Glomerular endothelial cell (primary cell): ENCODE results near the gene GRN. TPM values are rescaled to one million over a fixed set of nuclear protein-coding genes. Genes with fewer than 3 reads are reported as not detected.
"Not testable (repeated sequence)": the region's sequence is repeated elsewhere in the genome, so short reads cannot be mapped to it uniquely, and the experiment has no call there.

ENCODE experiments used
- DNase-seq: peaks from one replicate; pipeline ENCODE4 v3.0.0-alpha.2; 2011; ENCODE audit warnings: low read depth, low spot score; ENCODE audit errors: extremely low read depth
- total RNA-seq: library from RNA; depleted of rRNA; stranded (reverse); fragments of >200 nt; gene quantifications from 2 replicates; pipeline ENCODE4 v1.2.3, GENCODE V29; 2015

Gene GRN
- total RNA-seq, 1 donor from 2014 or later, result 1,192 TPM

DNA sequence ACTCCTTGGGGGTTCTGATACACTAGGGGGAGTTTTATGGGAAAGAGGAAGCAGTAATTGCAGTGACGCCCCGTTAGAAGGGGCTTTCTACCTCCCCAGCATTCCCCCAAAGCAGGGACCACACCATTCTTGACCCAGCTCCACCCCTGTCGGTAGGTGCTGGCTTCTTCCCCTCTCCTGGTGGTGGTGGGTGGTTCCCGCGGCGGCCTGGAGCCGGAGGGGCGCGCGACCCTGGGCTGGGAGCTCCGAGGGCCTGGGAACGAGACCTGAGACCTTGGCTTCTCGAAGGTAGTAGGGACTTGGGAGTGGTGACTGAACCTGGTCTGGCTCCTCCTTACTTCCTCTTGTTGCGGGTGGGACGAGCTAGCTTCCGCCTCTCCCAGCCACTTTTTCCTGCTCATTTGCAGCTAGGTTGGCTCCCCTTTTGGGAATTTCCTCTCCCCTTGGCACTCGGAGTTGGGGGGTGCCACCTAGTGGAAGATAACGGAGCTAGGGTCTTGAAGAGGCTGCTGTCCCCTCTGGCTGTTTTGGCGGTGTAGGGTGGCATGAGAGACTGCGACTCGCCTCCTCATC lies 438 bp downstream of the GRN start:
- no peak for DNase-seq

DNA sequence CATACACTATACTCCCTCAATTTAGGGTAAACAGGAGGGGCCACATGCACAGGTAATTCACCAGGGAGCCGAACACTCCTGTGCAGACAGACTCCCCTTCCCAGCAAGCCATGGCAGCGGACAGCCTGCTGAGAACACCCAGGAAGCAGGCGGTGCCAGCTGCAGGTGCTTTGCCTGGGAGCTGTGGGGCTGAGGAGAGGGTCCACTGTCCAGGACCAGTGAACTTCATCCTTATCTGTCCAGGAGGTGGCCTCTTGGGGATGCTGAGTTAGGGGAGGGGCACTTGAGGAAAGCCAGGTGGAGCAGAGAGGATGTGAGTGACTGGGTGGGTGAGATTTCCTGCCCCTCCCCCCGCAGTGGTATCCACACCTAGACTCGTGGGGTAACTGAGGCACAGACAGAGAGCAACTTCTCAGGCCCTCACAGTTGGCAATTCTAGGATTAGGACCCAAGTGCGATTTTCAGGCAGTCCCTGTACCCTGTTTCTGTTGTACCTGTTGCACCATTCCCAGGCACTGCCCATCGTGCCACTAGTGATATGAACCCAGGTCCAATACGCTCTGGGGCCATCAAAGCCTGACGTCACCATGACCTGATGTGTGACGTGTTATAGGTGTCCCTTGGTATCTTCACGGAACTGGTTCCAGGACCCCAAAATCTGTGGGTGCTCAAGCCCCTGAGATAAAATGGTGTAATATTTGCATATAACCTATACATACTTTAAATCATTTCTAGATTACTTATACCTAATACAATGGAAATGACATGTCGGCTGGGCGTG lies 1.2 kb downstream of the GRN start:
- DNase-seq, result no peak

- DNase-seq, result not testable (repeated sequence)
Measured at GRCh38 chr17:44347206-44348055, 2.3 kb downstream of the GRN start.

- no peak for DNase-seq
Measured at GRCh38 chr17:44348234-44348987, 3.3 kb downstream of the GRN start.

GRCh38 chr17:44348988-44349364 lies 3.9 kb downstream of the GRN start:
- DNase-seq, result no peak

- no peak for DNase-seq
Measured at GRCh38 chr17:44349553-44350070, 4.5 kb downstream of the GRN start.

DNA sequence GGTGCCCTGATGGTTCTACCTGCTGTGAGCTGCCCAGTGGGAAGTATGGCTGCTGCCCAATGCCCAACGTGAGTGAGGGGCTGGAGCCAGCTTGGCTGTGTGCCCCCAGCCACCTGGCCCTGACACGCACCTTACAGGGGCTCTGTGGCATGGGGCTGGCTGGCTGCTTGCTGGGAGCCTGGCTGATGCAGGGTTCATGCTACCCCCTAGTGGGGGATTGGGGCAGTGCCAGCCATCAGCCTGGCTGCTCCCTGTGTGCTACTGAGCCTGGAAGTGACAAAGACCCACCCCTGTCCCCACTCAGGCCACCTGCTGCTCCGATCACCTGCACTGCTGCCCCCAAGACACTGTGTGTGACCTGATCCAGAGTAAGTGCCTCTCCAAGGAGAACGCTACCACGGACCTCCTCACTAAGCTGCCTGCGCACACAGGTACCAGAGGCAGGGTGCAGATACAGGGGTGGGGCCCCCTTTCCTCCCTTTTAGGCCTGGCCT lies 5.7 kb downstream of the GRN start:
- no peak for DNase-seq

- DNase-seq, result no peak
Measured at GRCh38 chr17:44351464-44351863, 6.4 kb downstream of the GRN start.

DNA sequence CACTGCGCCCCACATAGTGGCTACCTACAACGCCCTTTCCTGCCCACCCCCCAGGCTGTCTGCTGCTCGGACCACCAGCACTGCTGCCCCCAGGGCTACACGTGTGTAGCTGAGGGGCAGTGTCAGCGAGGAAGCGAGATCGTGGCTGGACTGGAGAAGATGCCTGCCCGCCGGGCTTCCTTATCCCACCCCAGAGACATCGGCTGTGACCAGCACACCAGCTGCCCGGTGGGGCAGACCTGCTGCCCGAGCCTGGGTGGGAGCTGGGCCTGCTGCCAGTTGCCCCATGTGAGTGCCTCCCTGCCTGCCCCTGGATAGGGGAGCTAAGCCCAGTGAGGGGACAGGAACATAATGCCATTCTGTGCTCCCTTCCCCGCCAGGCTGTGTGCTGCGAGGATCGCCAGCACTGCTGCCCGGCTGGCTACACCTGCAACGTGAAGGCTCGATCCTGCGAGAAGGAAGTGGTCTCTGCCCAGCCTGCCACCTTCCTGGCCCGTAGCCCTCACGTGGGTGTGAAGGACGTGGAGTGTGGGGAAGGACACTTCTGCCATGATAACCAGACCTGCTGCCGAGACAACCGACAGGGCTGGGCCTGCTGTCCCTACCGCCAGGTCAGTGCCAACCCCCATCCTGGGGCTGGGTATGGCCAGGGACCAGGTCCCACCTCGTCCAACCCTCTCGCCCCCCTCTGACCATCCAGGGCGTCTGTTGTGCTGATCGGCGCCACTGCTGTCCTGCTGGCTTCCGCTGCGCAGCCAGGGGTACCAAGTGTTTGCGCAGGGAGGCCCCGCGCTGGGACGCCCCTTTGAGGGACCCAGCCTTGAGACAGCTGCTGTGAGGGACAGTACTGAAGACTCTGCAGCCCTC lies 7.1 kb downstream of the GRN start:
- DNase-seq, result no peak

DNA sequence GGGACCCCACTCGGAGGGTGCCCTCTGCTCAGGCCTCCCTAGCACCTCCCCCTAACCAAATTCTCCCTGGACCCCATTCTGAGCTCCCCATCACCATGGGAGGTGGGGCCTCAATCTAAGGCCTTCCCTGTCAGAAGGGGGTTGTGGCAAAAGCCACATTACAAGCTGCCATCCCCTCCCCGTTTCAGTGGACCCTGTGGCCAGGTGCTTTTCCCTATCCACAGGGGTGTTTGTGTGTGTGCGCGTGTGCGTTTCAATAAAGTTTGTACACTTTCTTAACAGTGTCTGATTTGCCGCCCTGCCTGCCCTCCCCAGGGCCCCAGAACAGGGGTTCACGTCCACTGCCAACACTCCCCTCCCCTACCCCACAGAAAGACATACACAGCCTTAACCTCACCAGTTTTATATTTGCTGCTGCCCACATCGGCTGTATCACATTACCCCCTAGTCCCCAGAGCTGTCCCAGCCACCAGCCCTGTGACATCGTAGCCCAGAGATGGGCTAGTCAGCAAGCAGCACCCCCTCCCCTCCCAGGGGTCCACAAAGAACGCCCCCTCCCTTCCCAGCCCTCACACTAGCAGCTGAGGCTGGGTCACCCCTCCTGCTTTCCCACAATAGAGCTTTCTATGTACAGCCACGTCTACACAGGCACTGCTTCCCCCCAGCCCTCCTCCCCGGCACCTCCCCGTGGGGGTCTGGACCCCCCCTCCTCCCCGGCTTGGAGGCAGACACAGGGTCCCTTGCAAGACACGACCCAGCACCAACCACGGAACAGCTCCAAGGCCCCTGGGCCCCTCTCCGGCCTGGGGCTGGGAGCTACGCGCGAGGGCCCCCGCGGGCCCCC lies 7.9 kb downstream of the GRN start:
- no peak for DNase-seq

GRCh38 chr17:44353672-44354331 lies 8.7 kb downstream of the GRN start:
- DNase-seq, result no peak

DNA sequence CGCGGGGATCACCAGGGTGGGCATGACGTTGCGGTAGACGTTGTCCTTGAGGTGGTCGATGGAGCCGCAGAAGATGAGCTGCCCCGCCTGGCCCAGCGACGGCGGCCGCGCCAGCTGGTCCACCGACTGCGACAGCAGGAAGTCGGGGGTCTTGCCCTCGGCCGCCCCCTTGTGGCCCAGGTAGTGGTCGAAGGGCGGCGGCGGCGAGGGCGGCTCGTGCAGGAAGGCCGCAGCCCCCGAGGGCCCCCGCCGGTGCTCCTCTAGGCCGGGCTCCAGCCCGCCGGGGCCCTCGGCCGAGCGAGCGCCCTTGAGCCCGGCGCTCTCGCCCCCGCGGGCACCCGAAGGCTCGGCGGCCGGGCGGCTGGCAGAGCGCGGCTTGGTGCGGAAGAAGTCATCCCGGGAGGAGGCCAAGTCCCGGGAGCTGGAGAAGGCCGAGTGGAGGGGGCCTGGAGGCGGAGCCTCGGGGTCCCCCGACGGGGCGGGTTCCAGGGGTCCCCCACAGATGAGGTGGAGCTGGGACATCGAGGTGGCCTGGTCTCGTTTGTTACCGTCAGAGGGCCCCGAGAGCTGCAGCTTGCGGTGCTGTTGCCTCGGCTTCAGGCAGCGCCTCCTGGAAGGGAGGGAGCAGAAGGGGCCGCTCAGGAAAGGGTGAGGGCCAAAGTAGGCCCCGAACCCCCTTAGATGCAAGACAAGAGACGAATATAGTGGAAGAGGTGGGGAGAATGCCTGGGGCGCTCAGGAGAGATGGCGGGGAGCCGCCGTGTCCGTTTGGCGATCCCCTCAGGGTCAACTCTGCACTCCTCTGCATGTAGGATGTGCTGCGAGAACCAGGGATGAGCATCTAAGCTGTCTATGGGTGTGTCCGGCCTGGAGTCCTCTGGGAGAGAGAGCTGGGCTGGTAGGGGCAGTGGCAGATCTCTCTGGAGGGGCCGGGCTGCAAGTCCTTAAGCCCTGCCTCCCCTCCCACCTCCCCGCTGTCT lies 9.8 kb downstream of the GRN start:
- no peak for DNase-seq

- DNase-seq, result no peak
Measured at GRCh38 chr17:44355642-44356099, 10.6 kb downstream of the GRN start.

GRCh38 chr17:44356241-44356640 lies 11.1 kb downstream of the GRN start:
- no peak for DNase-seq

DNA sequence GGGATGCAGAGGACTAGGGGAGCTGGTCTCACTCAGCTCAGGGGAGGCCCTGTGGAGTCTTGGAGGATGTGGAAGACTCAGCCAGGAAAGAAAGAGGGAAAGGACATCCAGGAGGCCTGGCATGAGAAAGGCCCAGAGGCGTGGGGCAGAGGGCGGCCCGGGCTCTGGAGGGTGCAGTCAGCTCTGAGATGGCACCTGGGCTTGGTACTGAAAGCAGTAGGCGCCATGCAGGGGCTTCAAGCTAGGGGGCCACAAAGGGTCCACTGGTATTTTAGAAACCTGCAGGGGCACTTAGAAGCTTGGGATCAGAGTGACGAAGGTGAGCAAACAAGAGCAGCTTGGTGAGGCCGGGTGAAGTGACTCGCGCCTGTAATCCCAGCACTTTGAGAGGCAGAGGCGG lies 13.0 kb downstream of the GRN start:
- DNase-seq, result no peak

DNA sequence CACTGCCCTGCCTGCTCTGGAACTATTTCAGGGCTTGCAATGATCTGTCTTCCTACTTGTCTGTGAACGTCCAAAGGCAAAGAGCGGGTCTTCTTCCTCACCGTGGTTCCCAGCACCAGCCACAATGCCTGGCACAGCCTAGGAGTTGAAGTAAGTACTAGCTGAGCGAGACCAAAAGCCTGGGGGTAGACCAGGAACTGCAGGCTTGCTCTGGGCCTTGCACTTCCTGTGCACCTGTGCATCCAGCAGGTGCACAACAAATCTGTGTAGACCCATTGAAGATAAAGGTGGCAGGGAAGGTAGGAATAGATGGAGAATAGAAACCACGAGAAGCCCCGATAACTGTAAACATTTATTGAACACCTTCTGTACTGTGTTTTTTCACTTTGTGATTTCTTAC lies 13.9 kb downstream of the GRN start:
- DNase-seq, result no peak
